HG02840 (cell line): ENCODE measurements around the gene KCNQ1.

Experiments used
- ATAC-seq: cut with Tn5 transposase; IDR thresholded peaks from one replicate; pipeline ENCODE4 v1.9.1; 2021; ENCODE audit warnings: mild to moderate bottlenecking, moderate library complexity, moderate number of reproducible peaks; ENCODE audit not compliant: unreplicated experiment, low FRiP score

The KCNQ1 gene

DNA sequence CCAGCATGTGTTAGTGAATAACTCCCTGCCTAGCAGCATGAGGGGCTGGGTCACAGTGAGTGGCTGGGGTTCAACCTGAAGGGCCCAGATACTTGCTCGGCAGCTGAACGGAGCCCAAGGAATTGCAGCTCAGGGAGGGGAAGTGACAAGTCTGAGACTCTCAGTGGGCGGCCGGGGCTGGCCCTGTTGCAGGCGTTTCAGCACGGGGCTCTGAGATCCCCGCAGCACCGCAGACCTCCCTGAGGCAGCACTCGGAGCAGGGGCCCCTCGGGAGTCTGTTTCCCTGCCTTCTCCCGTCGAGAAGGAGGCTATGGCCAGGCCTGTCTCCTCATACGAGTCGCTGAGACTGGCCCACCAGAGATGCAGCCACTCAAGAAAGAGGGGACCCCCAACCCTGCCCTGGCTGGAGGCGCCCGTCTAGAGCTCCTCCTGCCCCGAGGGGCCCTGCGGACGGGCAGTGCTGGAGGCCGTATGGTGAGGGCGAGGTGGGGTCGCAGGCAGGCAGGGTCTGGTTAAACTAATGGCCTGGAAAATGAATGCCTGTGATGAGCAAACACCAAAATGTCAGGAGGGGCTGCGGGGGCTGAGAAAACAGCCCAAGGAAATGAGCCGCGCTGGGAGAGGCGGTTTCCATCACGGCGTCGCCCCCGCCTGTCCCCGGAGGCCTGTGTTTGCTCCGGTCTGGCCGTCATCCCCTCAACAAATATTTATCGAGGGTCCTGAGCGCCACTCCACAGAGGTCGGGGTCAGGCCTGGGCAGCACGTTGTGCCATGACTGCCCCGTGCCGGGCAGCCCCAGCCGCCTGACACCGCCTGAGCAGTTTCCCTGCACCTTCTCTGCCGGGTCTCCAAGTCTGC, 35.0 kb upstream of the KCNQ1 start:
- ATAC-seq = no peak

DNA sequence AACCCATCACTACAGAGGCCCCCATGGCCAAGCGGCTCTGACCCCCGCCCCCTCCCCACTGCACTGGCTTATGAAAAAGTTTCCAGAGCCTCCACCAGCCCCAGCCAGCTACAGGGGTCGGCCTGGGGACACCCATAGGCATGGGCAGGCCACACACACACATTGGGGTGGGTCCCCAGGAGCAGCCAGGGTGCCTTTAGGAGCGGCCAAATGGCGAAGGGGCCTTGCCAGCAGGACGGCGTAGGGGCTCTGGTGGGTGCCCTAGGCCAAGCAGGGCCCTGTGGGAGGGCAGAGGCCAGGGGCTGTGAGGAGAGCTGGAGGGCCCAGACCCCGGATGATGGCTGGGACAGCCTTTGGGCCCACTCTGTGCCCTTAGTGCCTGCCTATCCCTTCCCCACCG, 34.2 kb upstream of the KCNQ1 start:
- no peak for ATAC-seq

DNA sequence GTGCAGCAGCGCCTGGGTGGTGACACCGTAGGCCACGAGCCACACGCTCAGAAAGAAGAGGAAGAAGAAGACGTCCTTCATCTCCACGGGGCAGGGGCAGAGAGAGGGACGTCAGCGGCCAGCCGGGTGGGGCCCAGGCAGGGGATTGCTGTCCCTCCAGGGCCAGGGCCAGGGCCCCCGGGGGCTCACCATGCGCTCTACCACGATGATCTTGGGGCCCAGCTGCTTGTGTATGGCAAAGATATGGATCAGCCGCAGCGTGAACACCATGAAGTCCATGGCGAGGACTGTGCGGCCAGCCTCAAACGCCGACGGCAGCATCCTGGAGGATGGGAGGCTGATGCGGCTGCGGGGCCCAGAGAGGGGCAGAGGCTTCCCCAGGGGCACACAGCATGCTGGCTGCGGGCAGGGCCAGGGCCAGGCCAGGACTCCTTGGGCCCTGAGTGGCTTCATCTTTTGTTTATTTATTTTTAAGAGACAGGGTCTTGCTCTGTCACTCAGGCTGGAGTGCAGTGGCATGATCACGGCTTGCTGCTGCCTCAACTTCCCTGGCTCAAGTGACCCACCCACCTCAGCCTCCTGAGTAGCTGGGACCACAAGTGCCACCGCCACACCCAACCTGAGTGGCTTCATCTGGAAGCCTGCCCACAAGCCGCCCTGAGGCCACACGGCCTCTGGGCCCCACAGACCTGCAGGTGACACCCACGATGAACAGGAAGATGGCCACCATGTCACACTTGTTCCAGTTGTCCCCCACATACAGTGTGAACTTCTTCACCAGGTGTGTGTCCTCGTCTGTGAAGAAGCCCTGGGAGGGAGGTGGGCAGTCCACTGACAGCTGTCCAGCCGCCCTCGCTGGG, 33.1 kb upstream of the KCNQ1 start:
- no peak for ATAC-seq

DNA sequence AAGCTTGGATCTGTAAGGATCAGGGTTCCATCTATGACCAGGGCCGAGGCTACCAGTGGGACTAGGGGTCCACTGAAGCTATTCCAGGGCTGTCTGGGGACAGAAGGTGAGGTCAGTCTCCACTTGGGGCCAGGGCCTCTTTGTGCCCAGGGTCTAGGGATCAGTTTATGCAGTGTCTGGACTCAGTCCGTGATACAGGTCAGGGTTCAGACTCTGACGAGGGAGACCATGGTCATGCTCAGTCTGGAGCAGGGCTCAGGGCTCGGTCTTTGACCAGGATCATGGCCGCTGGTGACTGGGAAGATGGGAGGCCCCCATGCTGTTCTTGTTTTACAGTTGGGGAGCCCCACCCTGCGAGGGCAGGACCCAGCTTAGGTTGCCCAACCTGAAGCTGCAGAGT, 32.5 kb upstream of the KCNQ1 start:
- ATAC-seq = no peak

DNA sequence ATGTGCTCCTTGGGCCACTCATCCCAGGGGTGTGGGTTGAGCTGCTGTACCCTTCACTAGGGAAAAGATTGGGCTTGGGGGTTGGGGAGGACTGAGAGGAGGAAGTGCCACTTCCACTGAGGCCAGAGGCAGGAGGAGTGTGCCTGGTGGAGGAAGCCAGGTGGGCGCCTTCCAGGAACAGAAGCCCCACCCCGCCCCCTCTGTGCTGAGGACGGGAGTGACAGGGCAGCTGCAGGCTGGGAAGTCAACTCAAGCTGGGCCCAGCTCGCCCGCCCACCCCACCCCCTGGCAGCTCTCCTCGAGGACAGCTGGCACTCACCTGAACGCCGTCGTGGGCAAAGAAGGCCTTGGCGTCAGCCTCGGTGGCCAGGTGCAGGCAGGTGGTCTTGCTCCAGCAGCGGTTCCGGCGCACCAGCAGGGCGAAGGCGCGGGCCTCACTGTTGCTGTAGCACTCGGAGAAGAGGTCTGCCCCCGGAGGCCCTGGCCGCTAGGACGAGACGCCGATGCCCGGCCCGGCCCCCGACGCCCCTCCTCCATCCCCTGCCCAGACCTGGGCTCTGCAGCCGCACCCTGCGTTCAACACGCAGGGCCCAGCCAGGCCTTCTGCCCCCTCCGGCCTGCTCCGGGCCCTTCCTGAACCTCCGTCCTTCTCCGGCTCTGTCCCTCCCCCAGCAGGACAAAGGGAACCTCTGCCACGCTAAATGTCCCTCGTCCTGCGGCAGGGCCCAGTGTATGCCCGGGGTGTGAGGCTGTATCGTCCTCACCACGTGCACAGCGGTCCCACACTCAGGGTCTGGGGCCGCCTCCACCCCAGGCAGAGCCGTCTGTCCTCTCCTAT, 30.8 kb upstream of the KCNQ1 start:
- no peak for ATAC-seq

DNA sequence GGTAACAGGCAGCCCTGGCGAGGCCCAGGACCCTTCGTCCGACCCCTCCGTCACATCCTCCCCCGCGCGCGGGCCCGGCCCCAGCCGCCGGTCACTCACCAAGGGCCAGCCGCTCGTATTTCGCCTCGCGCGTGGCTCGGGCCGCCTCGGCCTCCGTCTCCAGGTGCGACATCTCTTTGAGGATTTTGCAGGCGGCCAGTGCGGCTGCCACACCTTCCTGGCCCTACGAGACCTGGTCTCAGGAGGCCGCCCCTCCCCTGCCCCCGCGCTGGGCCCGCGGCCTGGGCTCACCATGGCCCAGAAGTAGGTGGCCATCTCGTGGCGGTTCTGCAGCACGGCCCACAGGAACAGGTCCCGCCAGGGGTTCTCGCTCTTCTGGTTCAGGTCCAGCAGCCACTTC, 30.2 kb upstream of the KCNQ1 start:
- no peak for ATAC-seq

DNA sequence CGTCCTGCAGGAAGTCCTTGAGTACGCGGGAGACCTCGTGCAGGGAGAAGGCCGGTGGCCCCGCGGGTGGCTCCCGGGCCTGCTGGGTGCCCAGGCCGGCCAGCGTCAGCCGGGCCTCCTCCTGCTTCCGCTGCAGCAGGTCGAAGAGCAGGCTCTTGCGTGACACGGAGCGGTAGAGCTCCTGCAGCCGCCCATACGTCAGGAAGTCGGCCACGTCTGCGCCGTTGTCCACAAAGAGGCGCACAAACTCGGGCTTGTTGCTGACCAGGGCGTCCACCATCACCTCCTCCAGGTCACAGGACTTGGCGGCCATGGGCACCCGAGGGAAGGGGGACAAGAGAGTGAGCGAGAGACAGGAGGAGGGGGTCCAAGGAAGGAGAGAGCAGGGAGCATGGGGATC, 29.6 kb upstream of the KCNQ1 start:
- ATAC-seq = no peak

DNA sequence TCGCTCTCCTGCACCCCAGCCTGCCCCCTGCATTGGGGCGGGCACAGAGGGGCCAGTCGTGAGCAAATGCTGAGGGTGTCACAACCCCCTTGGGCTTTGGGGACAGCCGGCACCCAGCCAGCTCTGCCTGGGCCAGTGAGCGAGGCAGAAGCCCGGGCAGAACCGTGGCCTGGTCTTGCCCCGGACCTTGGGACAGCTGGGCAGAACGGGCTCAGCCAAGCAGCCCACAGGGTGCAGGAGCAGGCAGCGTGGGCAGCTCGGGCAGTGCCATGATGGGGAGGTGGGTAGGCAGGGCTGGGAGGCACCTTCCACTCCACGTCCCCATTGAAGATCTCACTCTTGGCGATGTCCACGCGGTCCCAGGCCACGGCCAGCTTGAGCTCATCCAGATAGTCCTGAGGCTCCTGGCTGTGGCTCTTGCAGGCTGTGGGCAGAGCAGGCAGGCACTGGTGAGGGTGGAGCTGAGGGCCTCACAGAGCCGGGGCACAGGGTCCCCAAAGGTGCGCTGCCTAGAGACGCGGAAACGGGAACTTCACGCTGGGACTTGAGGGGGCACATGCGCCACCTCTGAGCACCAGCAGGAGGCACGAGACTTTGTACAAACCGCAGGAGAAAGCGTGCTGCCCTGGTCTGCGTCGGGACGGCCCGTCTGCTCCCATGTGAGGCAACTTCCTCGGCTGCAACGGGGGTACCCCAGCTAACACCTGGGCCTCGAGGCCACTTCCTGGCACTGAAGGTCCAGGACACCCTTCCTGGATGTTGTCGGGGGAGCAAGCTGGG, 29.0 kb upstream of the KCNQ1 start:
- ATAC-seq = no peak

DNA sequence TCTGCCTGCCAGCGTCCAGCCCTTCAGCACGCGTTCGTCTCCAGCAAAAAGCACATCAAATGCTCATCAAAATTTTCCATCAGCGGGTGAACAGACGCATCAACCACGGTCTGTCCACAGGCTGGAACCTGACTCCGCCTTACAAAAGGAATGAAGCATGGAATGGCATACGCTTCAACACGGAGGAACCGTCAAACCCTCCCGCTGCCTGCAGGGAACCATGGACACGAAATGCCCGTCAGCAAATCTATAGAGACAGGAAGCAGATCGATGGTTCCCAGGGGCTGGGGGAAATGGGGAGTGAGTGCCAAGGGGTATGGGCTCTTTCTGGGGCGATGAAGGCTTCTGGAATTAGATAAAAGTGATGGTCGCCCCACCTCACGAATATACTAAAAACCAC, 28.0 kb upstream of the KCNQ1 start:
- no peak for ATAC-seq

DNA sequence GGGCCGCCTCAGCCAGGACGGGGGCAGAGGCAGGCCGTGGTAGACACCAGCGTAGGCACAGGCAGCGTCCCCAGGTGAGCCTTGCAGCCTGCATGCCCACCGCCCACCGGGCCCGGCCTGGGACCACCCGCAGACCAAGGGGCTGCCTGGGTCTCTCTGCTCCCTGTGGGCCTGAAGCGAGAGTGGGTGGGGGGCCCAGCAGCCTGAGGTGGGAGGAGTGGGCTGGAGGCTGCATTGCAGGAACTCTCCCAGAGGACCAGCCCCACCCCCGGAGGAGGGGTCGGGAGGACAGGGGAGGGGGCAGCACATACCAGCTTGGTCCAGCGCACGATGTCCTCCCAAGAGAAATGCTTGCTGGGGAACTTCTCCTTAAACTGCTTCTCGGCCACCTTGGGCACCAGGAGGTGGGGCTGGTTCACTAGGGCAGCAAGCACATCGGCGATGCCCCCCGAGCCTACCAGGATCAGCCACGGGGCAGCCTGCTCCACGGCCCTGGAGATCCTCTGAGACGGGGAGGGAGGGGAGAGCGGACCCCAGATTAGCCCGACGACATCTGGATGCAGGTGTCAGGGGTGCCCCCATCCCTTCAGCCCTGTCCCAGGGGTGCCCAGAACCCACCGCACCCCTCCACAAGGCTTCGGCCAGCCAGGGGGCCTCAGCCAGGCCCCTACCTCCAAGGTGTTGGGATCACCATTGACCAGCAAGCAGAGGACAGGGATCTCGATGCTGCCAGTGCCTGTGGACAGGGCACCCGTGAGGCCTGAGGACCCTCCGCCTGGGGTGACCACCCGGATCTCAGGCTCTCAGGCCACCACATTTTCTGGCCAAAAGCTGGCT, 26.7 kb upstream of the KCNQ1 start:
- no peak for ATAC-seq

DNA sequence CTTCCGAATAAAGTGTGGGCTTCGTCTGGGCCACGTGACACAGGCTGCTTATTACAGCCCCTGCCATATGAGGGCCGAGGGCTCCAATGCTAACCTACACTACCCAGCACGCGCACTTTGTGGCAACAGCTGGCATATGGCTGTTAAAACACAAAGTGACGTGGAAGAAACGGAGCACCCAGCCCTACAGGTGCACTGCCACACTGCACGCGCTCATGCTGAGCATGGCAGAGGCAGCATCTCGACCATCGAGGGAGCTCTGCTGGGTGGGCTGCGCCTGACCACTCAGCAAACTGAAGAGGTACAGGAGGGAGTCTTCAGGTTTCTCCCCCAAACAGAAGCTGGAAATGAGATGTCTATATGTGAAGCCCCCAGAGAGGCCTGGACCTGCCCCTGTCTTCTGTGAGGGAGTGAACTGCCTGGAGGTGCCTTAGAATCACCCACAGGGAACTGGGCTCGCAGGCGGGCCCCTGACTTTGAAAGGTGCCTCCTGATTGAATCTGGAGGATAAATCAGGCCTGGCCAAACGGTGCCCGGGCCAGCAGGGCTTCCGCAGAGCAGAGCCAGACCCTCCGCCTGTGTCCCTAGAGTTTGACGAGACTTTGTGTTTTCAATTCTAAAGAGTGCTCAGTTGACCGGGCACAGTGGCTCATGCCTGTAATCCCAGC, 26.0 kb upstream of the KCNQ1 start:
- ATAC-seq = no peak

DNA sequence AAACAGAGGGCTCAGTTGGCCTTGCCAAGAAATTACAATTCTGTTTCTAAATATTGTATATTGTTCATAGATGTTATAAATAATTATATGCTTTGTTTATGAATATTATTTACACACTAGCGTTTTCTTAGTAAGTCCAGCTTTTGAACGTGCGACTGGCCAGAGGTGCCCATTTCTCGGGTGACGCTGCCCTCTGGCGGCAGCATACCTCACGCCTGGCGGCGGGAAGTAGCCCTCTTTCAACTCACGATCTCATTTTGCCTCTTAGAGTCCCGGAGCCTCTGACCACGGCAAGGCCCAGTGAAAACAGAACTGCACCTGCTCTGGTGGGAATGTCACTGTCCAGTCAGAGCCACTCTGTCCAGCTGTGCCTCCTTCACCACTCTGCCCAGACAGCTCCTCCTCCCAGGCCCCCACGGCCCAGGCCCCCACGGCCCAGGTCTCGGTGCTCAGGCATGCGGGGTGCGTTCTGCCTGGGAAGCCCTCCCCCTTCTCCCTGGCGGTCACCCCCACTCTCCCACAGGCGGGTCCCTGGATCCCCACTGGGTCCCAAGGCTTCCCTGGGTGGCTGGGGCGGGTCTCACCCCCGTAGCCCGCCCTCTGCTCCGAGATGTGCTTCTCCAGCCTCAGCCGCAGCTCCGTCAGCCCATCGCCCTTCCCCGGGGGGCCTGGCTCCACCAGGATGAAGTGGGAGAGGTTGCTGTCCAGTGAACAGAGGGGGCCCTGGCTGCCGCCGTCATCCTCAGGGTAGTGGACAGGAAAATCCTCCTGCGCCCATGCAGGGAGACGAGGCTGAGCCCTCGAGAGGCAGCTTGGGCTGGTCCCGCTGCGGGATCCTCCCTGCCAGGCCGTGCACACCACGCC, 24.9 kb upstream of the KCNQ1 start:
- ATAC-seq = no peak

DNA sequence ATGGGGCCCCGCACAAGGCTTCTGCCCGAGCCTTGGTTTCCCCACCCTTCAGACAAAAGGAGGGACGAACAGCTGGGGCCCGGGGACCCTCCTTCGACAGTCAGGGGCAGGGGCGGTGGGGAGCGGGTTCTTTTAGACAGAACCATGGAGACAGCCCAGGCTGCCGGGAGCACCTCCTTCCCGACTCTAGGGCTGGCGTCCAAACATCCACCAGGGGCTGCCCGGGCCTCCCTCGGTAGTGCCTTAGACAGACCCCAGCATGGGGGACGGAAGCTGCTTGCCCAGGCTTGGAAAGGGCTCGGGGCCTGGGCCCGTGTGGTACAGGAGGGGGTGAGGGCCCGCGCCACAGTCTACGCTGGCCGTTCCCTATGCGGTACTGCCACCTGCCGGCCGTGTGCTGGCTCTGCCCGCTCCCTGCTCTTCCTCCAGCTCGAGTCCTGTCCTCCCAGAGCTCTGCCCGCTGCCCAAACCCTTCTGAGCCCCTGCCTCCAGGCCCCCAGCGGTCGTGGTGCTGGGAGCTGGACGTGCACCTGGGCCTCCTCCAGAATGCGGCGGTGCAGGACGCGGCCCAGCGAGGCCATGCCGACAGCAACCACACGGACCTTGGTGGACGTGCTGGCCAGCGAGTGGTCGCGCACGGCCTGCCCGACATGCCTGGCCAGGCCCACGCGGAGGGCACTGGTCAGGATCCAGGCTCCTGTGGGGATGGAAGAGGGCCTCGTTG, 24.1 kb upstream of the KCNQ1 start:
- ATAC-seq = no peak

DNA sequence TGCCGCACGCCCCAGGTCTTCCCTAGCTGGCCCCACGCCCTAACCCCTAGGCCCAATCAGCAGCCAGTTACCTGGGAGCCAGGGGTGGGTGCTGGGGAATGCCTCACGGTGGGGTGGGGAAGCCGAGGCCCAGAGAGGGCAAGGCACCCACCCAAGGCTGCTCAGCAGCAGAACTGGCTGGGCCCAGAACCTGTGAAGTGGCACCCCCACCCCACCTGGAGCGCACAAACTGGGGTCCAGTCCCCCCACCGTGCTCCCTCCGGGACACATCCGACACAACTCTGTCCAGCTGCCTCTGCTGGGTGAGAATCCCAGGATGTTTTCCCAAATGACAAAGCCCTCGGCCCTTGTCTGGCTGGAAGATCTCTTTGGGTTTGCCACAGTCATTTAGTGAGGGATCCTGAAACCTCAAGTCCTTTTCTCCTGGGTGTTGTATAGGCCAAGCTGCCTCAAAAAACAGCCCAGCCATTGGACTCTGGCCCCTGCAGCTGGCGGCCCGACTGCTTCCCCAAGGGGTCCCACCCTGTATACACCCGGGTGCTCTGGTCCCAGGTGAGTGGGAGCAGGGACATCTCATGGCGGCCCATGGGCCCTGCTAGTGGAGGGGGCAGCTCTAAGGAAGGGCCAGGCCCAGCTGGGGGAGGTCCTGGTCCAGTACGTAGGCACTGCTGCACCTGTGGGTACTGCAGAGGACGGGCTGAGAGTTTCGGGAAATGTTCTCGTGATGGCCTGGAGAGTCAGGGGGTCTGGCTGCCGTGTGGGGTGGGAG, 23.4 kb upstream of the KCNQ1 start:
- ATAC-seq = no peak

DNA sequence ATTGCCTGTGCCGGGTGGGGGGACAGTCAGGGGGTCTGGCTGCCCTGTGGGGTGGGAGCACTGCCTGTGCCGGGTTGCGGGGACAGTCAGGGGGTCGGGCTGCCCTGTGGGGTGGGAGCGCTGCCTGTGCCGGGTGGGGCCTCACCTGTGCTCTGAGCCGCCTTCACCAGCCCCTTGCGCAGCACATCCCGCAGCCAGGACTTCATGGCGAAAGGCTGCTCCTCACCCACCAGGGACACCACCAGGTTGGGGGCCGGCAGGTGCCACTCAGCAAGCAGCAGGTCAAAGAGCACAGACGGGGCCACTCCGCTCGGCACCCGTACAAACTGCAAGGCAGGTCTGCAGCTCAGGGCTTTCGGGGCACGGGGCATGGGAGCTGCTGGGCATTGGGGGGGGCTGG, 22.8 kb upstream of the KCNQ1 start:
- ATAC-seq = no peak

DNA sequence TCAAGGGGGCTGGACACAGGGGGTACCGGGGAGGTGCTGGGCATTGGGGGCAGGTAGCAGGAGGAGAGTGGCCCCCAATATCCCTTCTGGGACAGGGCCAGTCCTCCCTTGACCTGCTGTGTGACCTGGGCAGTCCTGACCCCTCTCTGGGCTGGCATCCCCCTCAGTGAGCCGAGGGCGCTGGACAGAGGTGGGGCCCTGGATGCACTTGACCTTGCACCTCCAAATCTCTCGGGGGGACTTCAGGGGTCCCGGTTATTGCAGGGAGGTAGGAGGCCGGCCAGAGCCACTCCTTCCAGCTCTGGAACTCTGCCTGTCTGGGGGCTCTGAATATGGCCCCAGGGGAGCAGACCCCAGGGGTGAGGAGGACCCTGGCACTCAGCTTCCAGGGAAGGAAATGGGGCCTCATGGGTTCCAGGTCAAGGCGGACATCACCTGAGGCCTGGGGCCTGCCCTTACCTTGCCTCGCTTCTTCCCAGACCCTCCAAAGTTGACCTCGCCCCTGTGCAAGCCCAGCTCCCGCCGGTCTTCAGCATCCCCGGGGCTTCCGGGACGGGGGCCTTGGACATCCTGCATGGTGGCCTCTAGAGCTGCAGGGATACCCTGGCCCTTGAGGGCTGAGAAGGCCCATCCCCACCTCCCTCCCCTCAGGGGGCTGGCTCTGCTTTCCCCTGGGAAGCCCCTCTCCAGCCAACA, 22.2 kb upstream of the KCNQ1 start:
- no peak for ATAC-seq
